22Rv1 (cell line): ENCODE data around the gene BCCIP.

Experiments
- H3K27ac ChIP-seq: fragments of 450-650 bp; 2 replicates; pipeline ENCODE4 v1.5.1; 2017
- ZFX ChIP-seq: fragments of 450-650 bp; IDR thresholded peaks from 2 replicates; pipeline ENCODE4 v1.6.1; 2017; ENCODE audit warnings: antibody characterized with exemption, borderline replicate concordance
- TF ChIP-seq, protein P1 (sequence below): fragments of 450-650 bp; IDR thresholded peaks from 2 replicates; pipeline ENCODE4 v1.5.1; 2017; ENCODE audit warnings: mild to moderate bottlenecking

The BCCIP gene

GRCh38 chr10:125828311-125828710 lies 5.0 kb downstream of the BCCIP start:
- TF ChIP-seq, protein P1, sequence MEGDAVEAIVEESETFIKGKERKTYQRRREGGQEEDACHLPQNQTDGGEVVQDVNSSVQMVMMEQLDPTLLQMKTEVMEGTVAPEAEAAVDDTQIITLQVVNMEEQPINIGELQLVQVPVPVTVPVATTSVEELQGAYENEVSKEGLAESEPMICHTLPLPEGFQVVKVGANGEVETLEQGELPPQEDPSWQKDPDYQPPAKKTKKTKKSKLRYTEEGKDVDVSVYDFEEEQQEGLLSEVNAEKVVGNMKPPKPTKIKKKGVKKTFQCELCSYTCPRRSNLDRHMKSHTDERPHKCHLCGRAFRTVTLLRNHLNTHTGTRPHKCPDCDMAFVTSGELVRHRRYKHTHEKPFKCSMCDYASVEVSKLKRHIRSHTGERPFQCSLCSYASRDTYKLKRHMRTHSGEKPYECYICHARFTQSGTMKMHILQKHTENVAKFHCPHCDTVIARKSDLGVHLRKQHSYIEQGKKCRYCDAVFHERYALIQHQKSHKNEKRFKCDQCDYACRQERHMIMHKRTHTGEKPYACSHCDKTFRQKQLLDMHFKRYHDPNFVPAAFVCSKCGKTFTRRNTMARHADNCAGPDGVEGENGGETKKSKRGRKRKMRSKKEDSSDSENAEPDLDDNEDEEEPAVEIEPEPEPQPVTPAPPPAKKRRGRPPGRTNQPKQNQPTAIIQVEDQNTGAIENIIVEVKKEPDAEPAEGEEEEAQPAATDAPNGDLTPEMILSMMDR = no peak
- TF ChIP-seq ZFX = no peak

GRCh38 chr10:125836746-125837145 lies 13.4 kb downstream of the BCCIP start:
- TF ChIP-seq, protein P1 = no peak
- TF ChIP-seq ZFX = no peak
- H3K27ac ChIP-seq = no peak overlapping the region

More at GRCh38 chr10:125828311-125828710, 5.0 kb downstream of the BCCIP start:
- no peak overlapping the region for H3K27ac ChIP-seq

DNA sequence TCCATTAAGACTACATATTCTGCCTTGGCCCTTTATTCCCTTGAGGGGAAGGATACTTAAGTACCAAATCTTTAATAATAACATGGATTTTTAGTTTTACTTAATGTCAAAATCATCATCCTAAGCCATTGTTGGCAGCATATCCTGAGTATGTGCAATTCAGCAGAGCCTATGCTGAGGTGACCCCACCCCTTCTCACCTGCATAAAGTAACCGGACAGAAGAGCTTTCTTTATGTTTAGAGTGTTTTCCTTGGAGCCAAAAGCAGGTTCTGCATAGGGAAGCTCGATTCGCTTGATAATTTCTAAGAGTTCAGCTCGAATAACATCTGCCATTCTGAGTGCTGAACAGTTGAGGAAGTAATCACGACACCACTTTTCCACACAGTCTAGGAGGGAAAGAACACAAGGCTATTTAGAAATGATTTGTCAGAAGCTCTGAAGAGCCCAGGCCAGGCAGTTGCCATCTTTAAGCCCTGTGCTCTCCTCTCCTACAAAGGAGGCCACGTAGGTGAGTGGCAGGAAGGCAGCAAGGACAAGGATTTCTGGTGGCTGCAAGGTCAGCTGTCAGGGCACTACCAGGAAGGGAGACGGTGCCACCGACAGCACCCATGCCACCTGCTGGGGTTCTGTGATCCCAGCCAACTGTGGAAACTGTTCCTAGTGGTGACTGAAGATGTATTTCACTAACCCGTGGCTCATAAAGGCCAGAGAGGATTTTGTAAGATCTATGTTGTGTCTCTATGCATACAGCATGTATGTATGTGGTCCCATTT lies 15.6 kb downstream of the BCCIP start:
- TF ChIP-seq ZFX = no peak
- TF ChIP-seq, protein P1 = no peak

GRCh38 chr10:125840406-125840805 lies 17.1 kb downstream of the BCCIP start:
- H3K27ac ChIP-seq = no peak overlapping the region
- no peak for TF ChIP-seq ZFX
- TF ChIP-seq, protein P1 = no peak

More for the DNA sequence above, 15.6 kb downstream of the BCCIP start:
- no peak overlapping the region for H3K27ac ChIP-seq

DNA sequence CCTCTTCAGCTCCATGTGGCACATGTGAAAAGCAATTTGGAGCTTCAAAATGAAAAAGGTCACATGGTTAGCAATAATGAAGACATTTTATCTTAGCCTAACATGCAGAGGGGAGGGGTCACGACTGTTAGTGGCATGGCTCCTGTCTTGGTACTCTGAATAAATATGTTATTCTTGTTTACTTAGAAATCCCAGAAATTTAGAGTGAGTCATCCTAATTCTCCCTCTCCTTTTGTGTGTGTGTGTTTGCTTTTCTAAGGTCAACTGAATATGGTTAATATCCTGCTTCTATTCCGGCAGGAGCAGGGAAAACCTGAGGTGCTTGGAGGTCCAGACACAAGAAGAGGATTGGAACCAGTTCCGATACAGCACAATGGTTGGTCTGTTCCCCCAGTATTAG lies 17.6 kb downstream of the BCCIP start:
- no peak for TF ChIP-seq ZFX
- TF ChIP-seq, protein P1 = no peak
- H3K27ac ChIP-seq = no peak overlapping the region

DNA sequence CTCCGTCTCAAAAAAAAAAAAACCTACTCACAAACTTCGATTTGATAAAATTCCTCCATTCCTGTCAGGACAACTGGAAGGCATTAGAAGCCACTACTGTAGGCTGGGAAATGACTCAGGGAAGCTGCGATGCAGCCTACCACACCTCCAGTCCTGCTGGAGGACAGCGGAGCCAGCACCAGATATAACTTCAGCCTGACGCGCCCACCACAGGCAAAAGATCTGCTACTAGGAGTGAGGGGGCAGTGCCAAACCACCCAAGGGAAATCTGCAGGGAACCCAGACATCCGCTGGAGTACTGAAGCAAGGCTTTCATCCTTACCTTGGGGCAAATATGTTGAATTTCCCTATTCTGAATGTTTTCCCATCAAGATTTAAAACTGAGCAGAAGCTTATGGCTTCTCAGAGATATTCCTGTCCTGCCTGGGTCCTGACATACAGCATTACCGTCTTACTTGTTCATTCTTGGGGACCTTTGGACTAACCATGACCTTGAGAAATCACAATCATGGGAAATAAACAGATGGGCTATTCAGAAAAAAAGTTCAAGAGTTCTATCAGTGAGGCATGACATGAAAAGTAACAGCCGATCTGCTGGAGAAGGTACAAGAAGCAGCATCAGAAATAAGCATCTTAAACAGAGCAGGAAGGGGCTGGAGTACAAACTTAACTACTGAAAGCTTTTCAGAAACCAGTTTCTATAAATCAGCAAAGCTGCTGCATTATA lies 20.4 kb downstream of the BCCIP start:
- H3K27ac ChIP-seq = no peak overlapping the region
- TF ChIP-seq, protein P1 = no peak
- TF ChIP-seq ZFX = no peak

DNA sequence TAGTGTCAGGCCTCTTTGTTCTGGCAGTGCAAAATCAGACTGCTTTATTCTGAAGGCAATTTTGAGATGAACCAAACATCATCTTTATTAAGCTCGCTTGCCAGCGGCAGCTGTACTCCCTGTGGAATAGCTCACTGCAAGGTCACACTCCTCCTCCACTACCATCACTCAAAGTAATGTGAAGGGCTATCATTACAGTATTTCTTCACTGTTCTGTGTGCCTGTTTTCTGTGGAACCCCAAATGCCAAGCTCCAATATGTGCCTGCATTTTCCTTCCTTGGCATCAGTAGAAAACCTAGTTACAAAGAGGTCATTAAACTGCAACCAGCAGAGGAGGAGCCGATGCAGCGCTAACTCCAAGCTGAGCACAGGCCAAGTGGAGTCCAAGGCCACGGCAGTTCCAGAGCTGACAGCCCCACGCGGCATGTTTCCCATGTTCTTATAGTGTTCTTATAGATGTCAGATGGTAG lies 21.4 kb downstream of the BCCIP start:
- no peak overlapping the region for H3K27ac ChIP-seq
- TF ChIP-seq ZFX = no peak
- TF ChIP-seq, protein P1 = no peak
